DND-41 (cell line): ENCODE results near the gene ZSWIM6.
A peak's percentile ranks its signal among the peaks of the same experiment; 100 is the strongest.

Source experiments
- ATAC-seq: fragments of 200-7000 bp; cut with Tn5 transposase; 3 replicates; pipeline ENCODE4 v1.9.1; 2021; ENCODE audit warnings: low read depth; ENCODE audit not compliant: insufficient read depth
- DNase-seq: peaks from one replicate; pipeline ENCODE4 v3.0.0-alpha.2; 2020
- H2AFZ ChIP-seq: 2 replicates; pipeline ENCODE4 v1.6.0; 2012; ENCODE audit warnings: low read depth, low read length
- H3K27ac ChIP-seq: 2 replicates; pipeline ENCODE4 v1.5.1; 2012; ENCODE audit warnings: low read length, inconsistent platforms
- H3K27me3 ChIP-seq: fragments of 200-600 bp; sonication (generic); 2 replicates; pipeline ENCODE4 v1.6.0; 2012; ENCODE audit warnings: low read length, mild to moderate bottlenecking, inconsistent platforms; ENCODE audit not compliant: insufficient read depth, poor library complexity
- H3K36me3 ChIP-seq: 2 replicates; pipeline ENCODE4 v1.5.1; 2012; ENCODE audit warnings: low read length, inconsistent platforms; ENCODE audit not compliant: insufficient read depth
- H3K4me1 ChIP-seq: 2 replicates; pipeline ENCODE4 v1.5.1; 2012; ENCODE audit warnings: mild to moderate bottlenecking, low read length; ENCODE audit not compliant: insufficient read depth
- H3K4me2 ChIP-seq: 2 replicates; pipeline ENCODE4 v1.6.0; 2012; ENCODE audit warnings: mild to moderate bottlenecking, moderate library complexity, low read length, inconsistent platforms; ENCODE audit not compliant: insufficient read depth
- H3K4me3 ChIP-seq, 2 experiments: fragments of 200-600 bp in 1 of 2; shearing (Covaris generic) in 1 of 2; 2 replicates each; pipeline ENCODE4 v1.5.1; 2012 to 2016; ENCODE audit warnings: inconsistent platforms in 2 of 2, low read length in 2 of 2, mild to moderate bottlenecking in 2 of 2, low read depth in 1 of 2, moderate library complexity in 1 of 2
- H3K79me2 ChIP-seq: 2 replicates; pipeline ENCODE4 v1.6.0; 2012; ENCODE audit warnings: low read length, inconsistent platforms; ENCODE audit not compliant: insufficient read depth
- H3K9ac ChIP-seq: 2 replicates; pipeline ENCODE4 v1.6.0; 2012; ENCODE audit warnings: low read depth, mild to moderate bottlenecking, inconsistent platforms, low read length, moderate library complexity
- H3K9me3 ChIP-seq: 2 replicates; pipeline ENCODE4 v1.5.1; 2012; ENCODE audit warnings: low read length, moderate library complexity, mild to moderate bottlenecking, inconsistent platforms; ENCODE audit not compliant: insufficient read depth, severe bottlenecking
- H4K20me1 ChIP-seq: 2 replicates; pipeline ENCODE4 v1.6.0; 2012; ENCODE audit warnings: low read length; ENCODE audit not compliant: insufficient read depth
- CTCF ChIP-seq: IDR thresholded peaks from 2 replicates; pipeline ENCODE4 v1.5.1; 2012; ENCODE audit warnings: borderline replicate concordance, low read length, moderate library complexity, mild to moderate bottlenecking; ENCODE audit not compliant: poor library complexity, severe bottlenecking; ENCODE audit errors: extremely low read depth
- EZH2 ChIP-seq: IDR thresholded peaks from 3 replicates; pipeline ENCODE4 v1.6.1; 2012; ENCODE audit warnings: borderline replicate concordance, low read depth, mild to moderate bottlenecking, moderate library complexity, low read length, inconsistent platforms; ENCODE audit not compliant: severe bottlenecking

ZSWIM6 gene

GRCh38 chr5:61333321-61333953, 1.4 kb downstream of the ZSWIM6 start:
- H3K27ac ChIP-seq = no peak overlapping the region

GRCh38 chr5:61333954-61334867, 2.2 kb downstream of the ZSWIM6 start:
- no peaks in the 10 kb centered on the region for H3K9me3 ChIP-seq
- H2AFZ ChIP-seq = no peak overlapping the region
- no peak for DNase-seq
- no peak for ATAC-seq
- H3K79me2 ChIP-seq = peaks cover 5% of the 10 kb centered on the region; the same call in 1 of the 2 replicates
- TF ChIP-seq CTCF (no peak), EZH2 (no peak)
- peak overlapping the region in 1 of 2 experiments; percentile 56; a peak in 1 of 4 replicates for H3K4me3 ChIP-seq
- peak overlapping the region; percentile 63 for H3K4me2 ChIP-seq
- no peaks in the 10 kb centered on the region for H3K36me3 ChIP-seq
- peaks cover 20% of the 10 kb centered on the region for H3K4me1 ChIP-seq
- no peak overlapping the region for H3K9ac ChIP-seq
- no peak overlapping the region for H3K27ac ChIP-seq
- H4K20me1 ChIP-seq = peaks cover 10% of the 10 kb centered on the region
- peaks cover 14% of the 10 kb centered on the region for H3K27me3 ChIP-seq

More at GRCh38 chr5:61333321-61333953, 1.4 kb downstream of the ZSWIM6 start:
- Histone ChIP-seq H3K27me3 (peaks cover 22% of the 10 kb centered on the region), H4K20me1 (peaks cover 10% of the 10 kb centered on the region), H3K4me3 (peak overlapping the region; percentile 19 to 56; a peak in 3 of 4 replicates), H3K79me2 (peaks cover 5% of the 10 kb centered on the region; the same call in 1 of the 2 replicates), H3K4me1 (peaks cover 20% of the 10 kb centered on the region), H3K9ac (peak overlapping the region; percentile 52; the same call in 1 of the 2 replicates), H3K4me2 (peak overlapping the region; percentile 63), H2AFZ (no peak overlapping the region), H3K36me3 (no peaks in the 10 kb centered on the region), H3K9me3 (no peaks in the 10 kb centered on the region)
- ATAC-seq = no peak
- TF ChIP-seq CTCF = no peak
- no peak for DNase-seq

GRCh38 chr5:61334868-61335615, 3.0 kb downstream of the ZSWIM6 start:
- H3K4me3 ChIP-seq = no peak overlapping the region
- peaks cover 10% of the 10 kb centered on the region for H4K20me1 ChIP-seq
- peaks cover 7% of the 10 kb centered on the region for H3K27me3 ChIP-seq
- no peak for TF ChIP-seq EZH2
- no peak for TF ChIP-seq CTCF
- peaks cover 5% of the 10 kb centered on the region; the same call in 1 of the 2 replicates for H3K79me2 ChIP-seq
- DNase-seq (no peak), ATAC-seq (no peak)
- no peaks in the 10 kb centered on the region for H3K9me3 ChIP-seq
- no peaks in the 10 kb centered on the region for H3K36me3 ChIP-seq
- no peak overlapping the region for H2AFZ ChIP-seq
- H3K4me2 ChIP-seq = no peak overlapping the region
- no peak overlapping the region for H3K9ac ChIP-seq
- no peak overlapping the region for H3K27ac ChIP-seq
- peaks cover 20% of the 10 kb centered on the region for H3K4me1 ChIP-seq
